Activated CD4-positive, alpha-beta T cell treated with anti-CD3 and anti-CD28 coated beads, Interleukin-2, amount 10 ng/mL, durations not matched to agents 24 days and 14 days (primary cell): ENCODE results near the gene LMF2. TPM values are rescaled to one million over a fixed set of nuclear protein-coding genes. Genes with fewer than 3 reads are reported as not detected.
"Not testable (repeated sequence)": the region's sequence is repeated elsewhere in the genome, so short reads cannot be mapped to it uniquely, and the experiment has no call there.

ENCODE experiments used
- DNase-seq: peaks from one replicate; pipeline ENCODE4 v3.0.0; 2022
- H3K27ac Mint-ChIP-seq: one replicate; pipeline ENCODE4 v1.8.0; 2022; ENCODE audit warnings: mild to moderate bottlenecking, mixed read lengths
- H3K27me3 Mint-ChIP-seq: one replicate; pipeline ENCODE4 v1.8.0; 2022; ENCODE audit warnings: mixed read lengths
- H3K36me3 Mint-ChIP-seq: one replicate; pipeline ENCODE4 v1.8.0; 2022; ENCODE audit warnings: low read depth, mild to moderate bottlenecking, mixed read lengths
- H3K4me1 Mint-ChIP-seq: one replicate; pipeline ENCODE4 v1.8.0; 2021; ENCODE audit warnings: mixed read lengths
- H3K4me3 Mint-ChIP-seq: one replicate; pipeline ENCODE4 v1.8.0; 2022; ENCODE audit warnings: mild to moderate bottlenecking, moderate library complexity, mixed read lengths
- H3K9me3 Mint-ChIP-seq: one replicate; pipeline ENCODE4 v1.8.0; 2021; ENCODE audit warnings: mixed read lengths
- intact Hi-C: fragments of 100-400 bp; cut with micrococcal nuclease; formaldehyde crosslinking; loops from one replicate; pipeline ENCODE4 v1.15.1; 2023
- total RNA-seq: library from RNA; stranded (reverse); gene quantifications from 2 replicates; pipeline ENCODE4 v1.2.3, GENCODE V29; 2022

Gene LMF2
- total RNA-seq, 1 donor from 2014 or later: 78.4 TPM

- peak overlapping the region; percentile 88 for H3K27ac Mint-ChIP-seq
- H3K4me3 Mint-ChIP-seq: peak overlapping the region; percentile 90
- DNase-seq: peak; percentile 66
- H3K9me3 Mint-ChIP-seq: no peaks in the 10 kb centered on the region
- intact Hi-C loops: no loop called here
- peaks cover 45% of the 10 kb centered on the region for H3K36me3 Mint-ChIP-seq
- peaks cover 32% of the 10 kb centered on the region for H3K4me1 Mint-ChIP-seq
- H3K27me3 Mint-ChIP-seq: no peaks in the 10 kb centered on the region
Measured at GRCh38 chr22:50523806-50524675, 16.5 kb upstream of the LMF2 start.

GRCh38 chr22:50523458-50523805, 15.9 kb upstream of the LMF2 start:
- H3K4me3 Mint-ChIP-seq: peak overlapping the region; percentile 43
- intact Hi-C loops: no loop called here

GRCh38 chr22:50522806-50523438, 15.4 kb upstream of the LMF2 start:
- Mint-ChIP-seq H3K4me3 (peak overlapping the region; percentile 43), H3K9me3 (no peaks in the 10 kb centered on the region), H3K4me1 (peaks cover 22% of the 10 kb centered on the region), H3K27ac (no peak overlapping the region), H3K36me3 (peaks cover 38% of the 10 kb centered on the region), H3K27me3 (no peaks in the 10 kb centered on the region)
- intact Hi-C loops: no loop called here
- no peak for DNase-seq

More at GRCh38 chr22:50523458-50523805, 15.9 kb upstream of the LMF2 start:
- Mint-ChIP-seq H3K27ac (no peak overlapping the region), H3K9me3 (no peaks in the 10 kb centered on the region), H3K4me1 (peaks cover 26% of the 10 kb centered on the region), H3K36me3 (peaks cover 43% of the 10 kb centered on the region), H3K27me3 (no peaks in the 10 kb centered on the region)
- no peak for DNase-seq

- no peak overlapping the region for H3K27ac Mint-ChIP-seq
- H3K4me1 Mint-ChIP-seq: peaks cover 16% of the 10 kb centered on the region
- intact Hi-C loops: no loop called here
Measured at GRCh38 chr22:50522208-50522805, 14.8 kb upstream of the LMF2 start.

DNA sequence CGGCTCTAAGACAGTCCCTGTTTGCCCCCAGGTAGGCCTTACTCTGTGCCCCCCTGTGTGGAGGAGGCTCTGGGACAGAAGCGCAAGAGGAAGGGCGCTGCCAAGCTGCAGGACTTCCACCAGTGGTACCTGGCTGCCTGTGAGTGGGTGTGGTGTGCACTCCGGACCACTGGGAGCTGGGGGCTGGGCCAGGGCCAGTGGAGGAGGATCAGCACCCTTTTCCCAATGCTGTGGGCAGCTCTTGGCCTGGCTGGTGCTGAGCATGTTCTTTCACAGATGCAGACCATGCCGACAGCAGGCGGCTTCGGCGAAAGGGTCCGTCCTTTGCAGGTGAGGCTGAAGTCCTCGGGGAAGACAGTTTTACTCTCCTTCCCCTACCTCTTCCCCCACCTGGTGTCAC, 14.2 kb upstream of the LMF2 start:
- no peak overlapping the region for H3K4me3 Mint-ChIP-seq
- H3K36me3 Mint-ChIP-seq: peaks cover 33% of the 10 kb centered on the region
- H3K4me1 Mint-ChIP-seq: peaks cover 10% of the 10 kb centered on the region
- H3K9me3 Mint-ChIP-seq: no peaks in the 10 kb centered on the region
- intact Hi-C loops: no loop called here
- H3K27me3 Mint-ChIP-seq: no peaks in the 10 kb centered on the region
- DNase-seq: no peak
- no peak overlapping the region for H3K27ac Mint-ChIP-seq

More at GRCh38 chr22:50522208-50522805, 14.8 kb upstream of the LMF2 start:
- no peak for DNase-seq
- H3K27me3 Mint-ChIP-seq: no peaks in the 10 kb centered on the region
- no peaks in the 10 kb centered on the region for H3K9me3 Mint-ChIP-seq
- peaks cover 36% of the 10 kb centered on the region for H3K36me3 Mint-ChIP-seq
- no peak overlapping the region for H3K4me3 Mint-ChIP-seq

DNA sequence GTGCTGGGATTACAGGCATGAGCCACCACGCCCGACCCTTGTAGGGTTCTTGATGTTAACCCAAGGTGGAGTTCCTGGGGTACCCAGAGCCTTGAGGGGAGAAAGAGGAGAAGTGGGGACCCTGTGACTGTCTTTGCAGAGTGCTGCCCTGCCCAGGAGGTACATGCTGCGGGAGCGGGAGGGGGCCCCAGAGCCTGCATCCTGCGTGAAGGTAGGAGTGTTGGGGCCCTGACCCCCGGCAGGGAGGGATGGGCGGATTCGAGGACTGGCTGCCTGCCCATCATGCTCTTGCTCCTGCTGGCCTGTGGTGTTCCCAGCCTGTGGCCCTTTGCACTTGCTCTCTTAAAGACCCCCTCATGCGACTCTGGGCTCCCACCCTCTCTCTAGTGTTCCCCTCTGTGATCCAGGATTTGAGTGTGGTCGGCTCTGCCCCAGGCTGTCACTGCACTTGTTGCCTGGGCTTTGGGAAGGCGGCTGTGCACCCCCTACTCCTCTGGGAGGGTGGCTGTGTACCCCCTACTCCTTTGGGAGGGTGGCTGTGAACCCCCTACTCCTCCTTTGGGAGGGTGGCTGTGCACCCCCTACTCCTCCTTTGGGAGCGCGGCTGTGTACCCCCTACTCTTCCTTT, 13.4 kb upstream of the LMF2 start:
- Mint-ChIP-seq H3K27ac (no peak overlapping the region), H3K4me1 (peaks cover 9% of the 10 kb centered on the region), H3K36me3 (peaks cover 36% of the 10 kb centered on the region), H3K27me3 (no peaks in the 10 kb centered on the region), H3K4me3 (no peak overlapping the region), H3K9me3 (no peaks in the 10 kb centered on the region)
- intact Hi-C loops: no loop called here
- DNase-seq: no peak

GRCh38 chr22:50520184-50520583, 12.7 kb upstream of the LMF2 start:
- H3K4me1 Mint-ChIP-seq, H3K27ac Mint-ChIP-seq, H3K27me3 Mint-ChIP-seq, H3K4me3 Mint-ChIP-seq, DNase-seq, intact Hi-C loops, H3K9me3 Mint-ChIP-seq: not testable (repeated sequence)
- peaks cover 39% of the 10 kb centered on the region for H3K36me3 Mint-ChIP-seq

DNA sequence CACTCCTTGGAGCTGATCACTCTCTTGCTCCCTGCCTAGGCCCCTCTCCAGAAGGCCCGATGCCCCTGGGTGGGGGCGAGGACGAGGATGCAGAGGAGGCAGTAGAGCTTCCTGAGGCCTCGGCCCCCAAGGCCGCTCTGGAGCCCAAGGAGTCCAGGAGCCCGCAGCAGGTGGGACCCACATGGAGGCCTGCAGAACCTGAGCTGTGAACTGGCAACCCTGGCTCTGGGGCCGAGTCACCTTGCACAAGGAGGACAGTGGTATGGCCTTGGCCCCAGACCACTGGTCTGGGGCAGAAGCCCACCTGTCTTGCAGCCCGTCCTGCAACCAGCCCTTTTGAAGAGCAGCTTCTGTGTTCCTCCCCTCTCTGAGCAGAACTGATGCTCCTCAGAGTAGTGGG, 11.6 kb upstream of the LMF2 start:
- Mint-ChIP-seq H3K4me1 (peaks cover 9% of the 10 kb centered on the region), H3K36me3 (peaks cover 32% of the 10 kb centered on the region), H3K4me3 (no peak overlapping the region), H3K27me3 (no peaks in the 10 kb centered on the region), H3K9me3 (no peaks in the 10 kb centered on the region), H3K27ac (no peak overlapping the region)
- intact Hi-C loops: no loop called here
- DNase-seq: no peak

DNA sequence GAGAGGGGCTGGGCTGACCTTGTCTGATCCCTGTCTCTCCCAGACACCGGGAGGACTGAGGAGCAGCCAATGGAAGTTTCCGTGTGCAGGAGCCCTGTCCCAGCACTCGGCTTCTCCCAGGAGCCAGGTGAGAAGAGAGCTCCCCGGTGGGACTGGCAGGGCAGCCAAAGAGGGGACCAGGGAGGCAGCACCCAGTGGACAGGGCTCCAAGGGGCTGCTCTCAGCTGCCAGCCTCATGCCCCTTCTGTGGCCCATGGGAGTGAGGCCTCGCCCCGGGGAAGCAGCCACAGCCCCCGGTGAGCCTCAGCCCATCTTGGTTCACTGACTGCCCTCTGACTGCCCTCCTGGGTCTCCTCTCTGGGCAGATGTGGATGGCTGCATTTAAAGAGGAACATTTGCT, 11.1 kb upstream of the LMF2 start:
- intact Hi-C loops: no loop called here
- DNase-seq: no peak
- no peak overlapping the region for H3K4me3 Mint-ChIP-seq
- peaks cover 31% of the 10 kb centered on the region for H3K36me3 Mint-ChIP-seq
- peaks cover 12% of the 10 kb centered on the region for H3K4me1 Mint-ChIP-seq
- H3K27ac Mint-ChIP-seq: no peak overlapping the region
- no peaks in the 10 kb centered on the region for H3K27me3 Mint-ChIP-seq
- H3K9me3 Mint-ChIP-seq: no peaks in the 10 kb centered on the region

DNA sequence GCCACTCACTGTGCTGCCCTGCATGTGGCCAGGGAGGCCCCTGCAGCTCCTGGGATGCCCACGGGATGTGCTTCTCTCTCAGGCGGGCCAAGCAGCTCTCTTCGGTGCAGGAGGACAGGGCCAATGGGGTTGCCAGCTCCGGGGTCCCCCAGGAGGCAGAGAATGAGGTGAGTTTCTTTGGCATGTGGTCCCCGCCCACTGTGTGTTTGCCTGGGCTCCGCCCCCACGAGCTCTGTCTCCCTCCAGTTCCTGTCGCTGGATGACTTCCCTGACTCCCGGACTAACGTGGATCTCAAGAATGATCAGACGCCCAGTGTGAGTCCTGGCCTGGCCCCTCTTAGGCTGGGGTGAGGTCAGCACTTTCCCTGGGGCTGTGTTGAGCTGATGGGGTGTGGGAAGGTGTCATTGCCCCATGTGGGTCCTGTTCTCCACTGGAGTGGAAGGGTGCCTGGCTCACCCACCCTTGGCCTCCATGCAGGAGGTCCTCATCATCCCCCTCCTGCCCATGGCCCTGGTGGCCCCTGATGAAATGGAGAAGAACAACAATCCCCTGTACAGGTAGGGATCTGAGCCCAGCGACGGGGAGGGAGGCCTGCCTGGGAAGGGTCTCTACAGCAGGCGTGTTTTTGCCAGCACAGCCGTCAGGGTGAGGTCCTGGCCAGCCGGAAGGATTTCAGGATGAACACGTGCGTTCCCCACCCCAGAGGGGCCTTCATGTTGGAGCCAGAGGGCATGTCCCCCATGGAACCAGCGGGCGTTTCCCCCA, 10.2 kb upstream of the LMF2 start:
- intact Hi-C loops: no loop called here
- H3K36me3 Mint-ChIP-seq: peaks cover 24% of the 10 kb centered on the region
- no peak overlapping the region for H3K4me3 Mint-ChIP-seq
- DNase-seq: no peak
- peaks cover 12% of the 10 kb centered on the region for H3K4me1 Mint-ChIP-seq
- H3K27me3 Mint-ChIP-seq: no peaks in the 10 kb centered on the region
- H3K27ac Mint-ChIP-seq: no peak overlapping the region
- H3K9me3 Mint-ChIP-seq: no peaks in the 10 kb centered on the region

- DNase-seq: no peak
- Mint-ChIP-seq H3K27ac (no peak overlapping the region), H3K27me3 (no peaks in the 10 kb centered on the region), H3K4me3 (no peak overlapping the region), H3K9me3 (no peaks in the 10 kb centered on the region), H3K4me1 (peaks cover 19% of the 10 kb centered on the region), H3K36me3 (peaks cover 26% of the 10 kb centered on the region)
- intact Hi-C loops: no loop called here
Measured at GRCh38 chr22:50516891-50517290, 9.4 kb upstream of the LMF2 start.

DNA sequence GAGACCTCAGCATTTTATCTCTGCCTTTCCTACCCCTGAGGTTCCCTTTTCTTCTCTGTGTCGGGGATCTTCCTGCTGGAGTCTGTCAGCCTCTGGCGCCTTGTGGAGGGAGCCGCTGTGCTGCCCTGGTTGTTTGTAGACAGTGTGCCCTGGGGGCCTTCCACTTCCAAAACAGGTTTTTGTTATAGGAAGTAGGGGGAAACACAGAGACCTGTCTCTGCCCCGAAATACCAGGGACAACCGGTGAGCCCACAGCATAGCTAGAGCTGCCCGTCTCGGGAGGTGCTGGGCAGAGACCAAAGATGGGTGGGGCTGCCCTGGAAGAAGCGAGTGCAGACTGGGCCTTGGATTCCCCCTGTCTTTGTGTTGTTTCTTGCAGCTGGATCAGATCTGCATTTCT, 8.6 kb upstream of the LMF2 start:
- H3K9me3 Mint-ChIP-seq: no peaks in the 10 kb centered on the region
- no peak overlapping the region for H3K4me3 Mint-ChIP-seq
- H3K4me1 Mint-ChIP-seq: peaks cover 19% of the 10 kb centered on the region
- H3K27me3 Mint-ChIP-seq: no peaks in the 10 kb centered on the region
- H3K27ac Mint-ChIP-seq: no peak overlapping the region
- intact Hi-C loops: no loop called here
- no peak for DNase-seq
- peaks cover 25% of the 10 kb centered on the region for H3K36me3 Mint-ChIP-seq

DNA sequence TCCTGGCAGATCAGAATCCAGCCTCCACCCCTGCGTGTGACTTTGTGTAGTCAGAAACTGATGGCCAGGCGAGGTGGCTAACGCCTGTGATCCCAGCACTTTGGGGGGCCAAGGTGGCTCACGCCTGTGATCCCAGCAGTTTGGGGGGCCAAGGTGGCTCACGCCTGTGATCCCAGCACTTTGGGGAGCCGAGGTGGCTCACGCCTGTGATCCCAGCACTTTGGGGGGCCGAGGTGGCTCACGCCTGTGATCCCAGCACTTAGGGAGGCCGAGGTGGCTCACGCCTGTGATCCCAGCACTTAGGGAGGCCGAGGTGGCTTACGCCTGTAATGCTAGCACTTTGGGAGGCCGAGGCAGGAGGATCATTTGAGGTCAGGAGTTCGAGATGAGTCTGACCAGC, 5.7 kb upstream of the LMF2 start:
- Mint-ChIP-seq H3K9me3 (no peaks in the 10 kb centered on the region), H3K27ac (no peak overlapping the region), H3K36me3 (peaks cover 15% of the 10 kb centered on the region), H3K4me3 (no peak overlapping the region), H3K27me3 (no peaks in the 10 kb centered on the region), H3K4me1 (peaks cover 29% of the 10 kb centered on the region)
- DNase-seq: no peak
- intact Hi-C loops: no loop called here
